Measurements from ENCODE around the gene CHAC1.

CHAC1 gene

DNA sequence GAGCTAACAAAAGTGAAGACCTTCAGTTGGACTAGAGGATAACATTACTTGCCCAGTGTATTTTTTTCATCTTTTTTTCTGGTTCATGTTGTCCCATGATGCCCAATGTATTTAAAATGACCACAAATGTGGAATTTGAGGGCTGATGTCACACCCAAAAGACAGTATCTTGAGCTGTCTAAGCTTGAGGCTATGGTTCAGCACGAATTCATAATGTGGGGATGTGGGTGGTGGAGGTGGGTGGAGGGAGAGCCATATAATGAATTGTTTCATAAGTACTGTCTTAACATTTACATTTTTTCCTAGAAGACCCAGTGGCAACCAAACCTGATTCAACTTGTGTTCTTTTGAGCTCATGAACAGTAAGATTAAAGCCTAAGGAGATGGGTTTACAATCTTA, 37.5 kb downstream of the CHAC1 start:
- no peak for DNase-seq

DNA sequence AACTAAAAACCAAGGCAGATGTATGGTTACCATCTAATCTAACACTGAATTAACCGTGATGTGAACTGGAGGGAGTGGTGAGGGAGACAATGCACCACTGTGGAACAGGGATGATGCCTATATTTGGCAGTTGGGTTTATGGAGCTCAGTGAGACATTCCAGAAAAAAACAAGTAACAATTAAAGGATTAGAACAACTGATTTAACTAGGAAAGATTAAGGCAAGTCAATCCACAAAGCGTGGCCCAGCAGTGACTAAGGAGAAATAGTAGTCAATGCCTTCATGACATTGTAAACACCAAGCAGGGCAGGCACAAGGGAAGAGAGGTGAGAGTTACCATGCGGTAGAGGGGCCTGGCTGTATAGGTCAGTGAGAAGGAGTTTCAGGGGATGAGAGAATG, 38.1 kb downstream of the CHAC1 start:
- DNase-seq: no peak

DNA sequence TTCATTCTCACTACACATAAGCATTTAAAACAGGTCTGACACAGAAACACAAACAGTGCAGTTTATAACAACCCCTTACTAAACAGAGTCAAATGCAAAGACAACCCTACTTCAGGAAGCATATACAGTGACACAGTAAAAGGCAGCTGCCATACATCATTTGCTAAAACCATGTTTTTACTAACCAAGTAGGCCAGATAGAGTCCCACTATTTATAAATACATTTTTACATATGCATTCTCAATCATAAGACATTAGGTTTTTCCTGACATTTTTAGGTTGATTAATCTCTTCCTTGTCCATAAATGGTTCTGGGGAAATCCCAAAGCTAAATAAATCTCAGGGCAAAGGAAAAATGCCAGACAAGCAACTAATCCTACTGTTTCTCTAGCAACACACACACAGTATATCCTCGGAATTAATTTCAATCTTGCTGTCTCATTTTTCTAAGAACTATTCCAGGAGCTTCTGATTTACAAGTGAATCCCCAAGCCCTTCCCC, 39.0 kb downstream of the CHAC1 start:
- DNase-seq: no peak

- DNase-seq: no peak
These were observed 39.6 kb downstream of the CHAC1 start for GRCh38 chr15:40992825-40993224.

GRCh38 chr15:40995656-40996055, 42.4 kb downstream of the CHAC1 start:
- no peak for DNase-seq

DNA sequence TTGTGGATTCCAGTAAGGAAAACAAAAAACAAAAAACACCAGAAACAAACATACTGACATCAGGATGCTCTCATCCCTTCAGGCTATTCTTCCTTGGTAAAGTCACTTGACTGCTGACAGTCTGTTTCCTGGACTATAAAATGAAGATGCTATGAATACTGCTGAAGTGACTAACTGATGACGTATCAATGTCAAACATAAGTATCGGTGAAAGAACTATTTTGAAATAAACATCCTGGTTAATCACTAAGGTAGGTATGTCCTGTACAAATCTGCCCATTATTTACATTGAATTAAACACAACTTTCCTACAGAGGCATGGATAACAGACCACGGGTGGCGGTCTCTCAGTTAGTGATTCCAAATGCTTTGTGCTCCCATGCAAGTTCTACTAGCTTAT, 45.9 kb downstream of the CHAC1 start:
- no peak for DNase-seq

GRCh38 chr15:41001524-41002214, 48.4 kb downstream of the CHAC1 start:
- DNase-seq: no peak

GRCh38 chr15:41004490-41004889, 51.2 kb downstream of the CHAC1 start:
- DNase-seq: no peak

Data from left hindlimb (tissue), 1 donor.